ENCODE results near the gene LAMC2.

DNA sequence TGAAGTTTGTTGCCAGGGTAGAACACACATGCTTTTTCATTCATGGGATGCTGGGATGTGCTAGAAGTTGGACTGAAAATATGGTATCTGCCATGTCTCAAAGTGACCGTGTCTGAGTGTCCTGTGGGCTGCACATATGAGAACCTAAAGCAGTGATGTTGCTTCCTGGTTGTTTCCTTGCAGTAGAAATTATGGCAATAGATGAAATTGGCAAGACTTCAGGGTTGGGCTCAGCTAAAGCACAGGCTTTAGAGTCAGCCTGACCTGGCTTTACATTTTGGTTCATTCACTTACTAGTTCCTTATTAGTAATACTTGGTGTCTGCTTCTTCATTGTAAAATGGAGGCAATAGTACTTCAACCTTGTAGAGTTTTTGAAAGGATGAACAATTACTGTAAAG, 2.2 kb downstream of the LAMC2 start:
- TF ChIP-seq AKNA (CRISPR knock-in tag; IDR thresholded peaks at IDR 0.05; ENCODE audit: borderline replicate concordance) = no peak
- TF ChIP-seq ZNF616 (CRISPR knock-in tag; IDR thresholded peaks at IDR 0.05; ENCODE audit: low read depth) = no peak
- no peak for TF ChIP-seq SNAI1 (CRISPR knock-in tag; IDR thresholded peaks at IDR 0.05; ENCODE audit: borderline replicate concordance)
- no peak for TF ChIP-seq POLR2A (IDR thresholded peaks at IDR 0.05; ENCODE audit: insufficient read depth in 1 of 2, low read depth in 2 of 2, low read length in 2 of 2)
- TF ChIP-seq KDM1A (CRISPR knock-in tag; IDR thresholded peaks at IDR 0.05) = no peak
- TF ChIP-seq ZKSCAN1 (IDR thresholded peaks at IDR 0.05; ENCODE audit: low read length) = no peak
- no peak for TF ChIP-seq TBP (CRISPR knock-in tag; IDR thresholded peaks at IDR 0.05)
- TF ChIP-seq TBX2 (CRISPR knock-in tag; IDR thresholded peaks at IDR 0.05; ENCODE audit: borderline replicate concordance) = no peak
